Small intestine (tissue), 7 donors: Measurements from ENCODE around the gene UGT3A1. TPM values are rescaled to one million over a fixed set of nuclear protein-coding genes. Genes with fewer than 3 reads are reported as not detected.

Experiments used
- DNase-seq, 2 donors: peaks; one replicate each; pipeline versions ENCODE4 v3.0.0 to v3.0.0-alpha.2; 2013
- FAIRE-seq: peaks from 2 replicates; lab custom pipeline; 2012; peaks lifted over from hg19 to GRCh38; lab: Jason Lieb, UNC
- H3K27ac ChIP-seq, 3 donors: one replicate each; pipeline ENCODE4 v1.5.1; 2013; ENCODE audit warnings: low read length in 2 of 3, mild to moderate bottlenecking in 2 of 3, control low read depth in 1 of 3, inconsistent platforms in 1 of 3, low read depth in 1 of 3, moderate library complexity in 1 of 3
- H3K27me3 ChIP-seq, 3 donors: one replicate each; pipeline ENCODE4 v1.6.1; 2013; ENCODE audit warnings: low read length in 3 of 3, inconsistent platforms in 1 of 3; ENCODE audit not compliant: control insufficient read depth in 3 of 3, insufficient read depth in 3 of 3
- H3K36me3 ChIP-seq, 3 donors: one replicate each; pipeline ENCODE4 v1.6.1; 2013; ENCODE audit warnings: low read length in 3 of 3, inconsistent platforms in 1 of 3, low read depth in 1 of 3, mild to moderate bottlenecking in 1 of 3, moderate library complexity in 1 of 3; ENCODE audit not compliant: control insufficient read depth in 3 of 3, insufficient read depth in 2 of 3
- H3K4me1 ChIP-seq, 3 donors: one replicate each; pipeline ENCODE4 v1.6.1; 2013; ENCODE audit warnings: low read length in 2 of 3, inconsistent platforms in 1 of 3, low read depth in 1 of 3, mild to moderate bottlenecking in 1 of 3, moderate library complexity in 1 of 3; ENCODE audit not compliant: control insufficient read depth in 3 of 3, insufficient read depth in 2 of 3
- H3K4me3 ChIP-seq, 3 donors: one replicate each; pipeline ENCODE4 v1.5.1; 2013; ENCODE audit warnings: low read length in 3 of 3, control low read depth in 1 of 3, inconsistent platforms in 1 of 3, low read depth in 1 of 3, mild to moderate bottlenecking in 1 of 3, moderate library complexity in 1 of 3
- H3K9me3 ChIP-seq, 2 donors: one replicate each; pipeline ENCODE4 v1.6.1; 2013; ENCODE audit warnings: low read depth in 1 of 2, low read length in 1 of 2; ENCODE audit not compliant: control insufficient read depth in 2 of 2, insufficient read depth in 1 of 2
- WGBS, 3 donors: extraction: QIAGEN DNeasy Blood & Tissue Kit; methylation state at CpG; one replicate each; pipeline ENCODE4 v1.1.7; 2013; 5-methylcytosine and 5-hydroxymethylcytosine counted together
- polyA plus RNA-seq, 4 donors: library from polyadenylated mRNA; stranded (reverse) in 3 of 4; unstranded in 1 of 4; fragments of 200-250 nt in 3 of 4; fragments of 120-200 nt in 1 of 4; gene quantifications; one replicate each; pipeline versions ENCODE4 v1.2.1 to v1.2.3, GENCODE V29; 2013
- donor health status: healthy with polysubstance abuse.
- donor health status: control.
- donor health status: control.
- donor health status: Bipolar disorder and iron deficiency.
- donor health status: healthy.

The UGT3A1 gene
- polyA plus RNA-seq, 4 donors: 1.3 to 180 (median 1.9) TPM

DNA sequence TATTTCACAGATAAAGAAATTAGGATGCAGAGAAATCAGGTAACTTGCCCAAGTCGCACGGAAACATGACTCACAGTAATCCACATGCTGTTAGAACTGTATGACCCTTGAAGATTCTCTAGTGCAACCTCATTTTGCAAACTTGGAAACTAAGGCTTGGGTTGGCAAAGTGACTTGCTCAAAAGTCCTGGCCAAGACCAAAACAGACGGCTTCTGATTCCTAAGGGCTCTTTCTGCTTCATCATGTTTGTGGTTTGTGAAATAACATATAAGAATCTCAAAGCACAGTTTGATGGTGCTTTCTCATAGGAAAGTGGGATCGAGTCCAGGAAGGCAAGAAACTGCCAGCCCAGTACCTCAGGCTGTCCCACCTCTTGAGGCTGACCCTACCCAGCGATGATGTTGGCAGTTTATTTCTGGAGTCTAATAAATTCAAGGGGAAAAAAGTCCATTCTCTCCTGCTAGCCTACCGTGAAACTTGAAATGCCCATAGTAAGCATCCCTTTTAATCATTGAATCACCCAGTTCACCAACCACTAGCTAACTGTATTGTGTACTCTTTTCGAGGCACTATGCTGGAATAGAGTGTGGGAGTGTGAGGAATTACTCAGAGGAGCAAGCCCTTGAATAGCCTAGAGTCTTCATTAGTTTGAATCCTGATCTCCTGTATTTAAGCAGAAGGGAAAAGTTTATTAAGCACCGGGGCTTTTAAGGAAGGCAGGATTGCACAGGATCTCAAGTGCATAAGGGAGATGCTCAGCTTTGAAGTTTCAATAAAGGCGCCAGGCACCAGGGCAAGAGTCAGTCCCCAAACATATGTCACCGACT, 66.9 kb downstream of the UGT3A1 start:
- 48 to 55% (median 53%) methylated on average over 10 of the region's 10 CpGs for whole genome bisulfite sequencing, 3 donors
- no peaks in the 10 kb centered on the region for H3K4me1 ChIP-seq

DNA sequence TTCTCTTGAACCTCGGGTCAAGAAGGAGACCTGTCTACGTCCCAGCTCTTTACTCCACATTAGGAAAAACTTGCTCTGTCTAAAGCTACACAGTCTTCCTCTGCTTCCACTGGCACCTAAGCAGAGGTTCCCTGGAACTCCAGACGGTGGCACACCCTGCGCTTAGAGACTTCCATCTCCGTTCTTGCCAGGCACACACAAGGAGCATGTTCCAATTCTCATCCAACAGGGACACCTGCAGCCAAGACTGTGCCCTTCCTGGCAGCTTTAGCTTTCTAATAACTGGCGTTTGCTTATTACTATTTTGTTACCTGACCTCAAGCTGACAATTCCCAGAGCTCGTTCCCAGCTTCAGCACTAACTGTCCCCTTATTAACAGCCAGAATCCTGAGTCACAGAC, 68.7 kb downstream of the UGT3A1 start:
- Histone ChIP-seq H3K27me3 (peaks cover 0 to 14% (median 3%) of the 10 kb centered on the region in 3 donors), H3K36me3 (no peaks in the 10 kb centered on the region), H3K27ac (no peak overlapping the region), H3K4me3 (no peak overlapping the region), H3K4me1 (no peaks in the 10 kb centered on the region), H3K9me3 (peaks cover 0 to 12% of the 10 kb centered on the region in 2 donors)
- FAIRE-seq: no peak
- WGBS, 3 donors: 46 to 78% (median 72%) methylated on average over 7 of the region's 7 CpGs
- DNase-seq: no peak

More for the DNA sequence above, 66.9 kb downstream of the UGT3A1 start:
- H3K9me3 ChIP-seq: peaks cover 0 to 11% of the 10 kb centered on the region in 2 donors
- no peak overlapping the region for H3K27ac ChIP-seq
- no peak for FAIRE-seq
- H3K36me3 ChIP-seq: no peaks in the 10 kb centered on the region
- peaks cover 0 to 14% (median 3%) of the 10 kb centered on the region in 3 donors for H3K27me3 ChIP-seq
- no peak overlapping the region for H3K4me3 ChIP-seq
- peak in 1 of 2 donors; percentile 11 for DNase-seq

DNA sequence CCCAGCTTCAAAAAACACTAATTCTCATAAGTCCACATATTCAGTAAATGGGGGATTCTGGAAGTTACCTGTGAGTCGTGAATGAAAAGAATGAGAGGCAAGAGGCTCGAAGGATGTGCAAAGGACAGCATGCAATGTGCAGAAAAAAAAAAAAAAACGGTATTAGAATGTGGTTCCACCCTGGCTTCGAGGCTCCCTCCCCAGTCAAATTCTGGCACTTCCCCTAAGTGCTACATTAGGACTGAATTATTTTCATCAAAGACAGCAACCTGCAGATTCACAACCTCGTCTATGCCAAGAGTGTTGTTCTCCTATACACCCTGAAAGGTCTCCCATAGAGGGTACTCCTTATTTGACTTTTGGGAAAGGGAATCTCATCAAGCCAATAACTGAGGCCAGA, 69.3 kb downstream of the UGT3A1 start:
- 52 to 68% (median 56%) methylated on average over 5 of the region's 5 CpGs for whole genome bisulfite sequencing, 3 donors
- Histone ChIP-seq H3K4me3 (no peak overlapping the region), H3K9me3 (peaks cover 0 to 12% of the 10 kb centered on the region in 2 donors), H3K4me1 (no peaks in the 10 kb centered on the region), H3K27ac (no peak overlapping the region), H3K36me3 (no peaks in the 10 kb centered on the region), H3K27me3 (peaks cover 0 to 14% (median 3%) of the 10 kb centered on the region in 3 donors)
- DNase-seq (no peak), FAIRE-seq (no peak)

DNA sequence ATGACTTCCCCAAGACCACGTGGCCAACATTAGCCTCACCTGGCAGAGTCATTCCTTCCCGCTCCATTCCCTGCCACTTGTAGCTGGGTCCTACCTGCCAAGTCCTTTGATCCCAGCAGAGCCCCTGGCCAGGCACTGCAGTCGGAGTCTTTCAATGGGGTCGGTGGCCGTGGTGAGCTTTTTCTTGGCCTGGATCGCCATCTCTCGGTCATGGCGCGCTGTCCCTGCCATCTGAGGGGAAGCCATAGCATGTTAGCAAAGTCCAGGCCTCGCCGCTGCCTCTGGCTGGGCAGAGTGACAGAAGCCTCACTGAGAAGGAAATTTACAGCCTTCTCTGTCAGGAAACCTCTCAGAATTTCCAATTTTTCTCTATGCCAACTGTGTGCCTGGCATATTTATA, 70.3 kb downstream of the UGT3A1 start:
- 63 to 76% (median 75%) methylated on average over 11 of the region's 11 CpGs for WGBS, 3 donors
- DNase-seq (no peak), FAIRE-seq (no peak)
- Histone ChIP-seq H3K27me3 (peaks cover 0 to 12% (median 3%) of the 10 kb centered on the region in 3 donors), H3K9me3 (peaks cover 0 to 12% of the 10 kb centered on the region in 2 donors), H3K27ac (no peak overlapping the region), H3K4me3 (no peak overlapping the region), H3K36me3 (no peaks in the 10 kb centered on the region), H3K4me1 (no peaks in the 10 kb centered on the region)

- H3K36me3 ChIP-seq: no peaks in the 10 kb centered on the region
- H3K9me3 ChIP-seq: peaks cover 0 to 12% of the 10 kb centered on the region in 2 donors
- WGBS, 3 donors: 55 to 70% (median 62%) methylated on average over 4 of the region's 4 CpGs
- no peak for DNase-seq
- no peak overlapping the region for H3K27ac ChIP-seq
- no peaks in the 10 kb centered on the region for H3K4me1 ChIP-seq
- peaks cover 0 to 6% (median 3%) of the 10 kb centered on the region in 3 donors for H3K27me3 ChIP-seq
- no peak overlapping the region for H3K4me3 ChIP-seq
- FAIRE-seq: no peak
Measured at GRCh38 chr5:35919191-35919590, 72.0 kb downstream of the UGT3A1 start.

- no peaks in the 10 kb centered on the region for H3K36me3 ChIP-seq
- peaks cover 0 to 6% of the 10 kb centered on the region in 2 donors for H3K9me3 ChIP-seq
- no peak overlapping the region for H3K4me3 ChIP-seq
- H3K27ac ChIP-seq: no peak overlapping the region
- H3K4me1 ChIP-seq: no peaks in the 10 kb centered on the region
- DNase-seq (peak in 1 of 2 donors; percentile 21), FAIRE-seq (no peak)
- no peaks in the 10 kb centered on the region for H3K27me3 ChIP-seq
Measured at GRCh38 chr5:35908814-35909213, 82.4 kb downstream of the UGT3A1 start.

DNA sequence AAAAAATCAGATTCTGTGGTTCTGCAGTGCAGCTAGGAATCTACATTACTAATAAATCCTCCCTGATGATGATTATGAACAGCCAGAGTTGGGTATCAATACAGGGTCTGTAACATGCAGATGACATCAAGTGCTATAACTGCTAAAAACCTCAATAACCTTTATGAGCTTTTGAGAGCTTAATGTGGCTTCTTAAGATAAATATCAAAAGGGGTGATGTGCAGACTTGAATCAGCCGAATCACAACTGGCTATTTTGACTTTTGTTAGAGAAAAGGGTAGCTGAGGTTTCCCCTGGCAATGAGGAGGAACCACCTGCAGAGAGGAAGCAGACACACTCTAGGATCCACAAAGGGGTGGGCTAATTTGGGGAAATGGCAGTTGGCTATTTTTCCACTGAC, 83.0 kb downstream of the UGT3A1 start:
- no peak overlapping the region for H3K4me3 ChIP-seq
- H3K27me3 ChIP-seq: no peaks in the 10 kb centered on the region
- no peak for FAIRE-seq
- no peaks in the 10 kb centered on the region for H3K36me3 ChIP-seq
- 43 to 61% (median 46%) methylated on average over 1 of the region's 1 CpG for WGBS, 3 donors
- peaks cover 0 to 6% of the 10 kb centered on the region in 2 donors for H3K9me3 ChIP-seq
- no peak overlapping the region for H3K27ac ChIP-seq
- no peaks in the 10 kb centered on the region for H3K4me1 ChIP-seq
- DNase-seq: no peak

DNA sequence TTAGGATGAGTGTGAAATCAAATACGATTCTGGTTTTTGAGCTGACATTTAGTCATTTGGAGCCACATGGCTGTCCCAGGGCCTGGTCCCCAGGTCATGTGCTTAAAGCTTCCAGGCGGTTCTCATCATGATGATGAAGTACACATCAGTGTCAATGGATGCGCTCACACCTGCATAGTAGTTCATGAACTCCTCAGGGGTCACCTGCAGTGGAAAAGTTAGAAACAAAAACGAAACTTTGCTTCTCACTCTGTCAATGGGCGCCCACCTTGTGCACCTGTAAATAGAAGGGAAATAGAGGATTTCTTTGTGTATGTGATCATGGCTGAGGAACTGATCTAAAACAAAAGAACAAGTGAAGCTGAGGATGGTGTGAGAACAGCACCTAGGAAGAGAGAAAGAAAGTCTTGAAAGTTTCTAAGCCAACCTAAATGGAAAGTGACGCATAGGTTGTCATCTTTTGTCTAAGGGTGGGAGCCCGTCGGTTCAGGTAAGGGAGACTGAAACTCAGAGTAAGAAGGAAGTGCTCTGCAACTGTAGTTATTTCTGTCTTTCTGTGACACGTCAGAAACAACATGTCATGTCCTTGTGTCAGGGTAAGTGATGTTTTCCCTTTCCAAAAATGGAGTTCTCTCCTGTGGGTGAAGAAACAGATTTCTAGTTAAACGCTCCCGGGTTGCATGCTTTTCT, 86.6 kb downstream of the UGT3A1 start:
- H3K36me3 ChIP-seq: no peaks in the 10 kb centered on the region
- H3K27me3 ChIP-seq: no peaks in the 10 kb centered on the region
- no peak overlapping the region for H3K27ac ChIP-seq
- DNase-seq: no peak
- no peaks in the 10 kb centered on the region for H3K4me1 ChIP-seq
- FAIRE-seq: no peak
- 74 to 85% (median 82%) methylated on average over 11 of the region's 11 CpGs for WGBS, 3 donors
- no peak overlapping the region for H3K4me3 ChIP-seq
- H3K9me3 ChIP-seq: no peaks in the 10 kb centered on the region
